Coronary artery (tissue), 2 donors: ENCODE results near the gene SPSB2.
"Not testable (repeated sequence)": the region's sequence is repeated elsewhere in the genome, so short reads cannot be mapped to it uniquely, and the experiment has no call there.

Experiments
- DNase-seq: peaks from one replicate; pipeline ENCODE4 v3.0.0-alpha.2; 2017; ENCODE audit warnings: low spot score
- H3K27ac ChIP-seq, 2 donors: fragments of 200-600 bp; sonication (generic); one replicate each; pipeline ENCODE4 v1.5.1; 2016 to 2019
- H3K4me3 ChIP-seq: fragments of 200-600 bp; sonication (generic); 2 replicates; pipeline ENCODE4 v1.5.1; 2016; ENCODE audit warnings: mild to moderate bottlenecking, moderate library complexity
- TF ChIP-seq, protein P1 (sequence below): fragments of 200-600 bp; sonication (generic); IDR thresholded peaks from one replicate; pipeline ENCODE4 v1.5.1; 2019; ENCODE audit warnings: antibody characterized with exemption

The SPSB2 gene

GRCh38 chr12:6887460-6887859, 14.4 kb upstream of the SPSB2 start:
- DNase-seq = no peak
- TF ChIP-seq, protein P1, sequence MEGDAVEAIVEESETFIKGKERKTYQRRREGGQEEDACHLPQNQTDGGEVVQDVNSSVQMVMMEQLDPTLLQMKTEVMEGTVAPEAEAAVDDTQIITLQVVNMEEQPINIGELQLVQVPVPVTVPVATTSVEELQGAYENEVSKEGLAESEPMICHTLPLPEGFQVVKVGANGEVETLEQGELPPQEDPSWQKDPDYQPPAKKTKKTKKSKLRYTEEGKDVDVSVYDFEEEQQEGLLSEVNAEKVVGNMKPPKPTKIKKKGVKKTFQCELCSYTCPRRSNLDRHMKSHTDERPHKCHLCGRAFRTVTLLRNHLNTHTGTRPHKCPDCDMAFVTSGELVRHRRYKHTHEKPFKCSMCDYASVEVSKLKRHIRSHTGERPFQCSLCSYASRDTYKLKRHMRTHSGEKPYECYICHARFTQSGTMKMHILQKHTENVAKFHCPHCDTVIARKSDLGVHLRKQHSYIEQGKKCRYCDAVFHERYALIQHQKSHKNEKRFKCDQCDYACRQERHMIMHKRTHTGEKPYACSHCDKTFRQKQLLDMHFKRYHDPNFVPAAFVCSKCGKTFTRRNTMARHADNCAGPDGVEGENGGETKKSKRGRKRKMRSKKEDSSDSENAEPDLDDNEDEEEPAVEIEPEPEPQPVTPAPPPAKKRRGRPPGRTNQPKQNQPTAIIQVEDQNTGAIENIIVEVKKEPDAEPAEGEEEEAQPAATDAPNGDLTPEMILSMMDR = no peak
- no peak overlapping the region for H3K4me3 ChIP-seq
- H3K27ac ChIP-seq = no peak overlapping the region

DNA sequence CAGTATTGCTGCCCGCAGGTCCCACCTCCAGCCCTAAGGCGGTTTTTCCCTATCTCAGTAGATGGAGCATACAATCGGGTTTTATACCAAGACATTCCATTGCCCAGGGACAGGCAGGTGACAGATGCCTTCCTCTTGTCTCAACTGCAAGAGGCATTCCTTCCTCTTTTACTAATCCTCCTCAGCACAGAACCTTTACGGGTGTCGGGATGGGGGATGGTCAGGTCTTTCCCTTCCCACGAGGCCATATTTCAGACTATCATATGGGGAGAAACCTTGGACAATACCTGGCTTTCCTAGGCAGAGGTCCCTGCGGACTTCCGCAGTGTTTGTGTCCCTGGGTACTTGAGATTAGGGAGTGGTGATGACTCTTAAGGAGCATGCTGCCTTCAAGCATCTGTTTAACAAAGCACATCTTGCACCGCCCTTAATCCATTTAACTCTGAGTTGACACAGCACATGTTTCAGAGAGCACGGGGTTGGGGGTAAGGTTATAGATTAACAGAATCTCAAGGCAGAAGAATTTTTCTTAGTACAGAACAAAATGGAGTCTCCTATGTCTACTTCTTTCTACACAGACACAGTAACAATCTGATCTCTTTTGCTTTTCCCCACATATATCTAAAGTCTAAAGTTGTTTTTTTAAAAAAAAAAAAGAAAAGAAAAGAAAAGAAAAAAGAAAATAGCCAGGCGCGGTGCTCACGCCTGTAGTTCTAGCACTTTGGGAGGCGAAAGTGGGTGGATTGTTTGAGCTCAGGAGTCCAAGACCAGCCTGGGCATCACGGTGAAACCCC, 13.3 kb upstream of the SPSB2 start:
- not testable (repeated sequence) for DNase-seq, H3K4me3 ChIP-seq, H3K27ac ChIP-seq

GRCh38 chr12:6884539-6884938, 11.4 kb upstream of the SPSB2 start:
- H3K4me3 ChIP-seq = no peak overlapping the region
- no peak for DNase-seq
- no peak overlapping the region for H3K27ac ChIP-seq
- TF ChIP-seq, protein P1 = no peak

GRCh38 chr12:6883683-6884082, 10.6 kb upstream of the SPSB2 start:
- no peak for DNase-seq
- Histone ChIP-seq H3K27ac (no peak overlapping the region), H3K4me3 (no peak overlapping the region)
- TF ChIP-seq, protein P1 = no peak

DNA sequence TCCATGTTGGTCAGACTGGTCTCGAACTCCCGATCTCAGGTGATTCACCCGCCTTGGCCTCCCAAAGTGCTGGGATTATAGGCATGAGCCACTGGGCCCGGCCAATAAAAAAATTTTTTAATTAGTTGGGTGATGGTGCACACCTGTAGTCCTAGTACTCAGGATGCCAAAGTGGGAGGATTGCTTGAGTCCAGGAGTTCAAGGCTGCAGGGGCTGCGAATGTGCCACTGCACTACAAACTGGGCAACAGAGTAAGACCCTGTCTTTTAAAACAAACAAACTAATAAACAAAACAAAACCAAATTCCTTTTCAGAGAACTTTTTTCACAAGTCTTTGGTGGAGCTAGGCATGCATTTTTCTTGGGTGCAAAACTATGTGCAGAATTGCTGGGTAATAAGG, 10.1 kb upstream of the SPSB2 start:
- Histone ChIP-seq H3K27ac (no peak overlapping the region), H3K4me3 (no peak overlapping the region)
- DNase-seq = no peak
- TF ChIP-seq, protein P1 = no peak

DNA sequence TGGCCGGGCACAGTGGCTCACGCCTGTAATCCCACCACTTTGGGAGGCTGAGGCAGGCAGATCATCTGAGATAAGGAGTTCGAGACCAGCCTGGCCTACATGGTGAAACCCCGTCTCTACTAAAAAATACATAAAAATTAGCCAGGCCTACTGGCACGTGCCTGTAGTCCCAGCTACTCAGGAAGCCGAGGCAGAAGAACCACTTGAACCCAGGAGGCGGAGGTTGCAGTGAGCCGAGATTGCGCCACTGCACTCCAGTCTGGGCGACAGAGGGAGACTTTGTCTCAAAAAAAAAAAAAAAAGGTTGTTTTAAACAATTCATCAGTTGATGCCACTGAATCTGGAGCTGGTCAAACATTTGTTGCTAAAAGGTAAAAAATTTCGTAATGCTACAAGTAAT, 6.7 kb upstream of the SPSB2 start:
- not testable (repeated sequence) for H3K27ac ChIP-seq, DNase-seq, H3K4me3 ChIP-seq

GRCh38 chr12:6874015-6874368, 889 bp upstream of the SPSB2 start:
- peak overlapping the region; percentile 81 for H3K4me3 ChIP-seq
- H3K27ac ChIP-seq = peak overlapping the region; percentile 91 to 95
- not testable (repeated sequence) for DNase-seq

GRCh38 chr12:6872073-6873048, 742 bp downstream of the SPSB2 start:
- peak overlapping the region; percentile 91 to 95 for H3K27ac ChIP-seq
- TF ChIP-seq, protein P1 = peak; percentile 92
- H3K4me3 ChIP-seq = peak overlapping the region; percentile 81
- peak; percentile 89 for DNase-seq
